ENCODE data around the gene TMPRSS13. TPM values are rescaled to one million over a fixed set of nuclear protein-coding genes. Genes with fewer than 3 reads are reported as not detected.

Gene TMPRSS13
- total RNA-seq, 1 experiment from 2014 or later, result 21.7 TPM

GRCh38 chr11:117972629-117973502 lies 43.7 kb upstream of the TMPRSS13 start:
- Histone ChIP-seq H2AFZ (no peak overlapping the region), H3K27me3 (ENCODE audit: insufficient read depth, low read depth) (no peaks in the 10 kb centered on the region), H3K27ac (no peak overlapping the region), H3K9me2 (ENCODE audit: insufficient read depth) (no peaks in the 10 kb centered on the region), H3F3A (ENCODE audit: insufficient read depth, low read depth) (no peaks in the 10 kb centered on the region), H3K79me2 (ENCODE audit: low read depth) (no peaks in the 10 kb centered on the region), H4K20me1 (ENCODE audit: insufficient read depth) (no peaks in the 10 kb centered on the region), H3K36me3 (ENCODE audit: low read depth) (no peaks in the 10 kb centered on the region), H3K4me1 (replicated peaks; ENCODE audit: insufficient read depth) (0 out of 2 replicates have a peak, but pooled peaks cover 7% of the 10 kb centered on the region), H3K4me3 (no peak overlapping the region), H3K9me3 (ENCODE audit: insufficient read depth, low read depth) (no peaks in the 10 kb centered on the region), H3K4me2 (no peak overlapping the region)
- ChIA-PET POLR2A (ENCODE audit: unreplicated experiment) (interaction anchor here (0.6 kb wide), 1 partner anchor 196 kb away, joined by 7 read pairs; no protein-coding TSS in a partner anchor), CTCF (no interaction called here)
- intact Hi-C loops (cut with micrococcal nuclease; ENCODE audit: unreplicated experiment), result no loop called here
- no TSS peak for BruUV-seq (replicated peaks)
- no peak for TF ChIP-seq EZH2 (IDR thresholded peaks at IDR 0.05; ENCODE audit: low read depth)
- no peak for TF ChIP-seq CTCF (conservative IDR thresholded peaks at IDR 0.05)
- DNase-seq, result no peak

GRCh38 chr11:117972044-117972443 lies 42.8 kb upstream of the TMPRSS13 start:
- H3F3A ChIP-seq (ENCODE audit: insufficient read depth, low read depth), result no peaks in the 10 kb centered on the region
- H3K9me3 ChIP-seq (ENCODE audit: insufficient read depth, low read depth), result no peaks in the 10 kb centered on the region
- H3K4me2 ChIP-seq, result no peak overlapping the region
- H2AFZ ChIP-seq, result no peak overlapping the region
- H4K20me1 ChIP-seq (ENCODE audit: insufficient read depth), result no peaks in the 10 kb centered on the region
- no peak for TF ChIP-seq CTCF (conservative IDR thresholded peaks at IDR 0.05)
- no peak for TF ChIP-seq EZH2 (IDR thresholded peaks at IDR 0.05; ENCODE audit: low read depth)
- CTCF ChIA-PET, result no interaction called here
- H3K27ac ChIP-seq, result no peak overlapping the region
- BruUV-seq (replicated peaks), result no TSS peak
- no peak for DNase-seq
- H3K9me2 ChIP-seq (ENCODE audit: insufficient read depth), result no peaks in the 10 kb centered on the region
- H3K79me2 ChIP-seq (ENCODE audit: low read depth), result no peaks in the 10 kb centered on the region
- H3K27me3 ChIP-seq (ENCODE audit: insufficient read depth, low read depth), result no peaks in the 10 kb centered on the region
- H3K36me3 ChIP-seq (ENCODE audit: low read depth), result no peaks in the 10 kb centered on the region
- H3K4me1 ChIP-seq (replicated peaks; ENCODE audit: insufficient read depth), result 0 out of 2 replicates have a peak, but pooled peaks cover 7% of the 10 kb centered on the region
- intact Hi-C loops (cut with micrococcal nuclease; ENCODE audit: unreplicated experiment), result no loop called here
- no peak overlapping the region for H3K4me3 ChIP-seq
- POLR2A ChIA-PET (ENCODE audit: unreplicated experiment), result no interaction called here

GRCh38 chr11:117970400-117971024 lies 41.3 kb upstream of the TMPRSS13 start:
- 0 out of 2 replicates have a peak, but pooled peaks cover 7% of the 10 kb centered on the region for H3K4me1 ChIP-seq (replicated peaks; ENCODE audit: insufficient read depth)
- H2AFZ ChIP-seq, result no peak overlapping the region
- no peaks in the 10 kb centered on the region for H3K27me3 ChIP-seq (ENCODE audit: insufficient read depth, low read depth)
- H4K20me1 ChIP-seq (ENCODE audit: insufficient read depth), result no peaks in the 10 kb centered on the region
- no peak for TF ChIP-seq EZH2 (IDR thresholded peaks at IDR 0.05; ENCODE audit: low read depth)
- TF ChIP-seq CTCF (conservative IDR thresholded peaks at IDR 0.05), result no peak
- no TSS peak for BruUV-seq (replicated peaks)
- no peak overlapping the region for H3K4me3 ChIP-seq
- H3K79me2 ChIP-seq (ENCODE audit: low read depth), result no peaks in the 10 kb centered on the region
- H3K4me2 ChIP-seq, result no peak overlapping the region
- intact Hi-C loops (cut with micrococcal nuclease; ENCODE audit: unreplicated experiment), result no loop called here
- H3F3A ChIP-seq (ENCODE audit: insufficient read depth, low read depth), result no peaks in the 10 kb centered on the region
- POLR2A ChIA-PET (ENCODE audit: unreplicated experiment), result no interaction called here
- CTCF ChIA-PET, result no interaction called here
- DNase-seq, result peak in 1 of 2 experiments; percentile 54
- no peak overlapping the region for H3K27ac ChIP-seq
- H3K9me2 ChIP-seq (ENCODE audit: insufficient read depth), result no peaks in the 10 kb centered on the region
- H3K9me3 ChIP-seq (ENCODE audit: insufficient read depth, low read depth), result no peaks in the 10 kb centered on the region
- H3K36me3 ChIP-seq (ENCODE audit: low read depth), result no peaks in the 10 kb centered on the region
